Trophoblast cell (in vitro differentiated cells and primary cell): ENCODE data around the gene CARD19.

Experiments
- DNase-seq, 2 donors: peaks; one replicate each; pipeline ENCODE4 v3.0.0-alpha.2; 2016
- H2AFZ ChIP-seq: 2 replicates; pipeline ENCODE4 v1.6.1; 2013; ENCODE audit warnings: low read length, moderate library complexity, mild to moderate bottlenecking; ENCODE audit not compliant: insufficient read depth, poor library complexity
- H2AK5ac ChIP-seq: 2 replicates; pipeline ENCODE4 v1.6.1; 2013; ENCODE audit warnings: mild to moderate bottlenecking, low read length
- H2BK120ac ChIP-seq: 2 replicates; pipeline ENCODE4 v1.6.1; 2013; ENCODE audit warnings: low read length, mild to moderate bottlenecking, moderate library complexity; ENCODE audit not compliant: insufficient read depth, poor library complexity
- H2BK12ac ChIP-seq: 2 replicates; pipeline ENCODE4 v1.6.1; 2013; ENCODE audit warnings: mild to moderate bottlenecking, low read length, moderate library complexity
- H2BK5ac ChIP-seq: 2 replicates; pipeline ENCODE4 v1.6.1; 2013; ENCODE audit warnings: low read length, low read depth, moderate library complexity, mild to moderate bottlenecking; ENCODE audit not compliant: poor library complexity
- H3K14ac ChIP-seq: 2 replicates; pipeline ENCODE4 v1.6.1; 2013; ENCODE audit warnings: mild to moderate bottlenecking, low read length
- H3K18ac ChIP-seq: 2 replicates; pipeline ENCODE4 v1.6.1; 2013; ENCODE audit warnings: mild to moderate bottlenecking, low read length
- H3K23ac ChIP-seq: 2 replicates; pipeline ENCODE4 v1.6.1; 2013; ENCODE audit warnings: low read length
- H3K27ac ChIP-seq: 2 replicates; pipeline ENCODE4 v1.5.1; 2013; ENCODE audit warnings: low read depth, mild to moderate bottlenecking, inconsistent platforms, low read length, moderate library complexity
- H3K27me3 ChIP-seq: 2 replicates; pipeline ENCODE4 v1.6.1; 2013; ENCODE audit warnings: inconsistent platforms, mild to moderate bottlenecking, low read length, moderate library complexity; ENCODE audit not compliant: insufficient read depth
- H3K36me3 ChIP-seq, 2 experiments: 1 replicate in 1 of 2; 2 replicates in 1 of 2; pipeline ENCODE4 v1.6.1; 2013; ENCODE audit warnings: low read length in 2 of 2, mild to moderate bottlenecking in 2 of 2, moderate library complexity in 1 of 2; ENCODE audit not compliant: insufficient read depth in 2 of 2, control insufficient read depth in 1 of 2
- H3K4ac ChIP-seq: 2 replicates; pipeline ENCODE4 v1.6.1; 2013; ENCODE audit warnings: low read depth, mild to moderate bottlenecking, low read length, moderate library complexity
- H3K4me1 ChIP-seq, 2 experiments: 1 replicate in 1 of 2; 2 replicates in 1 of 2; pipeline ENCODE4 v1.6.1; 2013; ENCODE audit warnings: low read length in 2 of 2, mild to moderate bottlenecking in 2 of 2, moderate library complexity in 1 of 2; ENCODE audit not compliant: insufficient read depth in 2 of 2, control insufficient read depth in 1 of 2
- H3K4me2 ChIP-seq: 2 replicates; pipeline ENCODE4 v1.6.1; 2013; ENCODE audit warnings: inconsistent platforms, mild to moderate bottlenecking, low read length, moderate library complexity
- H3K4me3 ChIP-seq: 2 replicates; pipeline ENCODE4 v1.5.1; 2013; ENCODE audit warnings: mild to moderate bottlenecking, low read depth, low read length, inconsistent platforms
- H3K79me1 ChIP-seq: one replicate; pipeline ENCODE4 v1.6.1; 2013; ENCODE audit warnings: low read length
- H3K79me2 ChIP-seq: 2 replicates; pipeline ENCODE4 v1.6.1; 2013; ENCODE audit warnings: low read length, mild to moderate bottlenecking; ENCODE audit not compliant: control insufficient read depth, insufficient read depth, poor library complexity
- H3K9ac ChIP-seq: 2 replicates; pipeline ENCODE4 v1.6.1; 2013; ENCODE audit warnings: mild to moderate bottlenecking, low read length
- H3K9me3 ChIP-seq: 2 replicates; pipeline ENCODE4 v1.6.1; 2013; ENCODE audit warnings: low read depth, mild to moderate bottlenecking, control low read depth, inconsistent platforms, low read length; ENCODE audit not compliant: insufficient read depth
- H4K12ac ChIP-seq: 2 replicates; pipeline ENCODE4 v1.6.1; 2013; ENCODE audit warnings: low read depth, mild to moderate bottlenecking, low read length, moderate library complexity
- H4K8ac ChIP-seq: 2 replicates; pipeline ENCODE4 v1.6.1; 2013; ENCODE audit warnings: low read depth, mild to moderate bottlenecking, low read length, moderate library complexity
- H4K91ac ChIP-seq: one replicate; pipeline ENCODE4 v1.6.1; 2013; ENCODE audit warnings: low read depth, mild to moderate bottlenecking, low read length, moderate library complexity
- WGBS: extraction: QIAGEN DNeasy Blood & Tissue Kit; methylation state at CpG from one replicate; pipeline ENCODE4 v1.1.7; 2013; ENCODE audit warnings: missing lambda C conversion rate; ENCODE audit not compliant: insufficient read length, insufficient coverage; ENCODE audit errors: extremely low coverage; 5-methylcytosine and 5-hydroxymethylcytosine counted together

The CARD19 gene

GRCh38 chr9:93130861-93131481 lies 35.0 kb downstream of the CARD19 start:
- Histone ChIP-seq H2BK12ac (no peak overlapping the region), H3K14ac (no peak overlapping the region), H3K79me2 (peaks cover 10% of the 10 kb centered on the region)

GRCh38 chr9:93131599-93132286 lies 35.7 kb downstream of the CARD19 start:
- no peak overlapping the region for H2BK5ac ChIP-seq
- H3K4ac ChIP-seq, result no peak overlapping the region
- DNase-seq, result no peak
- no peak overlapping the region for H3K23ac ChIP-seq
- no peak overlapping the region for H4K8ac ChIP-seq
- H4K91ac ChIP-seq, result peak overlapping the region; percentile 36
- peaks cover 10% of the 10 kb centered on the region for H3K79me2 ChIP-seq
- no peak overlapping the region for H2AFZ ChIP-seq
- no peak overlapping the region for H3K18ac ChIP-seq
- H3K79me1 ChIP-seq, result peaks cover 17% of the 10 kb centered on the region
- no peak overlapping the region for H3K4me3 ChIP-seq
- peaks cover 3% of the 10 kb centered on the region for H3K9me3 ChIP-seq
- no peak overlapping the region for H3K27ac ChIP-seq
- H3K4me2 ChIP-seq, result no peak overlapping the region
- H3K4me1 ChIP-seq, result peaks cover 24% of the 10 kb centered on the region in 2 experiments
- no peak overlapping the region for H3K14ac ChIP-seq
- H2AK5ac ChIP-seq, result peak overlapping the region; percentile 34
- H2BK12ac ChIP-seq, result no peak overlapping the region
- H3K36me3 ChIP-seq, result no peaks in the 10 kb centered on the region
- H2BK120ac ChIP-seq, result no peak overlapping the region
- H3K9ac ChIP-seq, result no peak overlapping the region
- no peak overlapping the region for H4K12ac ChIP-seq
- H3K27me3 ChIP-seq, result no peaks in the 10 kb centered on the region
- WGBS, result no CpG with 5 or more reads among the region's 13 CpGs

More at GRCh38 chr9:93130861-93131481, 35.0 kb downstream of the CARD19 start:
- H3K27me3 ChIP-seq, result no peaks in the 10 kb centered on the region
- H2BK120ac ChIP-seq, result no peak overlapping the region
- no peak overlapping the region for H4K12ac ChIP-seq
- DNase-seq, result no peak
- H3K4me1 ChIP-seq, result peaks cover 26 to 30% of the 10 kb centered on the region in 2 experiments
- H3K18ac ChIP-seq, result no peak overlapping the region
- no peak overlapping the region for H3K4me2 ChIP-seq
- H3K27ac ChIP-seq, result no peak overlapping the region
- no peak overlapping the region for H2AFZ ChIP-seq
- H3K9me3 ChIP-seq, result peaks cover 3% of the 10 kb centered on the region
- no peak overlapping the region for H3K4me3 ChIP-seq
- peak overlapping the region; percentile 1 for H4K8ac ChIP-seq
- H4K91ac ChIP-seq, result peak overlapping the region; percentile 36
- H3K79me1 ChIP-seq, result peaks cover 17% of the 10 kb centered on the region
- no peak overlapping the region for H2BK5ac ChIP-seq
- H3K23ac ChIP-seq, result no peak overlapping the region
- no peak overlapping the region for H3K9ac ChIP-seq
- no CpG with 5 or more reads among the region's 15 CpGs for WGBS
- peaks cover 0 to 3% of the 10 kb centered on the region in 2 experiments for H3K36me3 ChIP-seq
- H3K4ac ChIP-seq, result no peak overlapping the region
- H2AK5ac ChIP-seq, result peak overlapping the region; percentile 34

- Histone ChIP-seq H3K4me2 (peak overlapping the region; percentile 94), H4K8ac (no peak overlapping the region), H3K36me3 (no peaks in the 10 kb centered on the region), H3K4me1 (peaks cover 19 to 20% of the 10 kb centered on the region in 2 experiments), H2BK5ac (no peak overlapping the region), H3K14ac (no peak overlapping the region), H2AK5ac (no peak overlapping the region), H2BK12ac (peak overlapping the region; percentile 6), H3K79me1 (peaks cover 17% of the 10 kb centered on the region), H2BK120ac (peak overlapping the region; percentile 6), H3K18ac (peak overlapping the region; percentile 15), H3K23ac (no peak overlapping the region), H4K12ac (no peak overlapping the region), H3K79me2 (peaks cover 10% of the 10 kb centered on the region), H3K4me3 (no peak overlapping the region), H3K9me3 (peaks cover 3% of the 10 kb centered on the region), H3K4ac (peak overlapping the region; percentile 3), H3K9ac (no peak overlapping the region), H3K27me3 (no peaks in the 10 kb centered on the region), H3K27ac (no peak overlapping the region), H4K91ac (peak overlapping the region; percentile 29), H2AFZ (no peak overlapping the region)
- no peak for DNase-seq
- no CpG with 5 or more reads among the region's 12 CpGs for WGBS
Measured at GRCh38 chr9:93132287-93132927, 36.4 kb downstream of the CARD19 start.

- DNase-seq, result peak; percentile 46 to 49
- Histone ChIP-seq H3K27me3 (no peaks in the 10 kb centered on the region), H4K91ac (peak overlapping the region; percentile 49), H3K9me3 (peaks cover 3% of the 10 kb centered on the region), H2BK5ac (no peak overlapping the region), H4K12ac (no peak overlapping the region), H4K8ac (peak overlapping the region; percentile 10), H2AK5ac (no peak overlapping the region), H3K14ac (peak overlapping the region; percentile 10), H3K9ac (no peak overlapping the region), H3K79me1 (peaks cover 17% of the 10 kb centered on the region), H3K27ac (peak overlapping the region; percentile 52), H2BK120ac (no peak overlapping the region), H3K4me1 (peaks cover 19 to 20% of the 10 kb centered on the region in 2 experiments), H2AFZ (peak overlapping the region; percentile 61), H3K79me2 (peaks cover 10% of the 10 kb centered on the region), H3K4ac (peak overlapping the region; percentile 13), H3K4me3 (peak overlapping the region; percentile 86), H2BK12ac (no peak overlapping the region), H3K23ac (no peak overlapping the region), H3K18ac (peak overlapping the region; percentile 13), H3K36me3 (no peaks in the 10 kb centered on the region), H3K4me2 (peak overlapping the region; percentile 94)
- WGBS, result no CpG with 5 or more reads among the region's 21 CpGs
Measured at GRCh38 chr9:93132946-93133680, 37.1 kb downstream of the CARD19 start.
